Dedifferentiated amniotic fluid mesenchymal stem cell (primary cell): ENCODE data around the gene SSH2.

Experiments
- DNase-seq: peaks from one replicate; pipeline ENCODE4 v3.0.0-alpha.2; 2016; ENCODE audit errors: extremely low spot score

The SSH2 gene

GRCh38 chr17:29625037-29625750 lies 304.8 kb downstream of the SSH2 start:
- no peak for DNase-seq

GRCh38 chr17:29624586-29624985 lies 305.4 kb downstream of the SSH2 start:
- no peak for DNase-seq

- no peak for DNase-seq
Observed at GRCh38 chr17:29623283-29623647, 306.8 kb downstream of the SSH2 start.

GRCh38 chr17:29622337-29623282 lies 307.4 kb downstream of the SSH2 start, which contains the start of gene CORO6:
CORO6 (minus strand) TSS chr17:29622912; CDS start chr17:29621421, 1,491 bp downstream.
- DNase-seq, result no peak

GRCh38 chr17:29621751-29622194 lies 308.3 kb downstream of the SSH2 start:
- DNase-seq, result no peak

- DNase-seq, result no peak
Observed at GRCh38 chr17:29620779-29621500, 309.1 kb downstream of the SSH2 start.

- no peak for DNase-seq
Observed at GRCh38 chr17:29620271-29620670, 309.8 kb downstream of the SSH2 start.

- no peak for DNase-seq
Observed at GRCh38 chr17:29619251-29619650, 310.8 kb downstream of the SSH2 start.

GRCh38 chr17:29618272-29619065 lies 311.6 kb downstream of the SSH2 start:
- no peak for DNase-seq

GRCh38 chr17:29617481-29618271 lies 312.4 kb downstream of the SSH2 start:
- DNase-seq, result no peak

- DNase-seq, result no peak
Observed at GRCh38 chr17:29617125-29617480, 312.9 kb downstream of the SSH2 start.

GRCh38 chr17:29616300-29617048 lies 313.6 kb downstream of the SSH2 start:
- DNase-seq, result no peak

- peak; percentile 75 for DNase-seq
Observed at GRCh38 chr17:29615492-29616299, 314.3 kb downstream of the SSH2 start.

GRCh38 chr17:29615048-29615385 lies 315.0 kb downstream of the SSH2 start:
- DNase-seq, result no peak

GRCh38 chr17:29614349-29615047 lies 315.5 kb downstream of the SSH2 start:
- no peak for DNase-seq

- no peak for DNase-seq
Observed at GRCh38 chr17:29613856-29614255, 316.2 kb downstream of the SSH2 start.

GRCh38 chr17:29613352-29613837 lies 316.6 kb downstream of the SSH2 start:
- DNase-seq, result peak; percentile 64
